Measurements from ENCODE around the gene PLCD1. TPM values are rescaled to one million over a fixed set of nuclear protein-coding genes. Genes with fewer than 3 reads are reported as not detected.

Gene PLCD1
- total and polyA plus RNA-seq, 2 of the 8 experiments (the other 6 are each of a cell fraction or from before 2014, with no cell fraction given) = 15.3 to 19.2 TPM

DNA sequence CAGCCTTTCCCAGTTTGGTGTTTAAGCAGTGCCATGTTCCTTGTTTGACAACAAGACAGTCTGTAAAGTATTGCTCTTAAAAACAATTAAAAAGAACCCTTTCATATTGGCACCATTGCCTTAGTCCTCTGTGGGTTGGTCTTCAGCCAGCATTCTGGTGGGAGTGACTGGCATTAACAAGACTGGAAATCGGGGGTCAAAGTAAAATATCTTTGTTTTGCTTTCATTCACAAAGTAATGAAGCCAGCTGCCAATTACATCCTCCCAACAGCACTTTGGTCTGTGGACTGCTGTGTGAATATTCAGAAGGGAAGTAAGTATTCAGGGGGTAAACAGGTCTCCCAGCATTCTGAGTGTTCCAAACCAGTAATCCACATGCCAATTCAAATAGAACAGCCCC lies 47.1 kb downstream of the PLCD1 start:
- no peak overlapping the region for H2AFZ ChIP-seq (ENCODE audit: low read length)
- H2BK5ac ChIP-seq (ENCODE audit: low read depth, low read length) = no peak overlapping the region
- H2BK20ac ChIP-seq (ENCODE audit: low read length) = no peak overlapping the region
- H4K91ac ChIP-seq (replicated peaks; ENCODE audit: insufficient read length, low read length) = no peak overlapping the region
- H3K9ac ChIP-seq (replicated peaks in 1 of 4; ENCODE audit: extremely low read depth in 1 of 4, low read depth in 3 of 4, low read length in 3 of 4) = no peak overlapping the region
- no peak overlapping the region for H3K4me2 ChIP-seq (ENCODE audit: insufficient read depth in 1 of 2, low read depth in 2 of 2, low read length in 2 of 2)
- no peaks in the 10 kb centered on the region for H4K20me1 ChIP-seq (replicated peaks in 1 of 2; ENCODE audit: control insufficient read depth in 1 of 2, insufficient read depth in 2 of 2, low read length in 2 of 2)
- no peaks in the 10 kb centered on the region for H3K79me2 ChIP-seq (ENCODE audit: control insufficient read depth in 1 of 2, insufficient read depth in 2 of 2, low read length in 2 of 2)
- no peak overlapping the region for H3K4ac ChIP-seq (replicated peaks; ENCODE audit: insufficient read length, low read depth, low read length)
- no peak overlapping the region for H2BK15ac ChIP-seq (ENCODE audit: low read length)
- no peak overlapping the region for H2BK12ac ChIP-seq (ENCODE audit: low read depth, low read length)
- H3K79me1 ChIP-seq (ENCODE audit: low read depth, low read length) = no peaks in the 10 kb centered on the region
- TF ChIP-seq JUND (IDR thresholded peaks at IDR 0.05; ENCODE audit: low read length) = no peak
- TF ChIP-seq PHF8 (conservative IDR thresholded peaks at IDR 0.05; ENCODE audit: low read depth, low read length) = no peak
- no peak for TF ChIP-seq SRF (IDR thresholded peaks at IDR 0.05; ENCODE audit: low read depth, low read length)
- no peak for TF ChIP-seq TEAD4 (IDR thresholded peaks at IDR 0.05; ENCODE audit: low read depth, low read length)
- TF ChIP-seq BCL11A (IDR thresholded peaks at IDR 0.05; ENCODE audit: low read depth in 2 of 2, low read length in 2 of 2) = no peak
- no peak for TF ChIP-seq EZH2 (IDR thresholded peaks at IDR 0.05; ENCODE audit: low read depth, low read length, severe bottlenecking)
- no peak for TF ChIP-seq SP2 (IDR thresholded peaks at IDR 0.05; ENCODE audit: low read length)
- TF ChIP-seq TBP (IDR thresholded peaks at IDR 0.05; ENCODE audit: low read depth, low read length) = no peak
- TF ChIP-seq RBBP5 (IDR thresholded peaks at IDR 0.05; ENCODE audit: borderline replicate concordance, low read depth, low read length) = no peak
- H3K14ac ChIP-seq (ENCODE audit: insufficient read length) = no peak overlapping the region
- H3K18ac ChIP-seq (ENCODE audit: extremely low read depth, low read length) = no peak overlapping the region
- ChIA-PET POLR2A (ENCODE audit: partially characterized antibody) (no interaction called here), CTCF (ENCODE audit: partially characterized antibody) (interaction anchor here (0.7 to 9.0 kb wide), 9 partner anchors 9 to 178 kb away, joined by 3 to 134 read pairs (median 4); no protein-coding TSS in a partner anchor)
- no peaks in the 10 kb centered on the region for H3K27me3 ChIP-seq (replicated peaks in 1 of 4; ENCODE audit: control insufficient read depth in 3 of 4, extremely low read depth in 1 of 4, insufficient read depth in 3 of 4, low read length in 3 of 4)
- DNase-seq (ENCODE audit: low read depth in 1 of 2, low spot score in 2 of 2) = no peak
- H2BK120ac ChIP-seq (replicated peaks; ENCODE audit: low read depth, low read length) = no peak overlapping the region
- H3K23me2 ChIP-seq (ENCODE audit: low read depth, low read length) = no peaks in the 10 kb centered on the region; the same call in 1 of the 2 replicates
- 94% methylated on average over 1 of the region's 1 CpG; no CpG with 5 or more reads in 1 of the 2 experiments for WGBS, 2 experiments (ENCODE audit: extremely low coverage in 1 of 2, insufficient coverage in 1 of 2, insufficient read length in 1 of 2, insufficient replicate concordance in 2 of 2, low coverage in 1 of 2, low lambda C conversion rate in 2 of 2, missing lambda C conversion rate in 1 of 2)
- H3K4me1 ChIP-seq (replicated peaks in 1 of 4; ENCODE audit: control insufficient read depth in 3 of 4, insufficient read depth in 4 of 4, low read length in 3 of 4) = no peaks in the 10 kb centered on the region
- no peak for FAIRE-seq
- no peak overlapping the region for H4K8ac ChIP-seq (ENCODE audit: extremely low read depth, insufficient read depth, low read length)
- no peak overlapping the region for H3K4me3 ChIP-seq (ENCODE audit: extremely low read depth in 1 of 4, insufficient read depth in 2 of 4, low read depth in 3 of 4, low read length in 4 of 4)
- no peak overlapping the region for H3K56ac ChIP-seq (replicated peaks; ENCODE audit: insufficient read length, low read depth, low read length)
- H3K9me3 ChIP-seq (ENCODE audit: insufficient read depth in 2 of 2, low read depth in 1 of 2, low read length in 1 of 2) = no peaks in the 10 kb centered on the region
- H3K23ac ChIP-seq (ENCODE audit: insufficient read length) = no peak overlapping the region
- H3K36me3 ChIP-seq (ENCODE audit: control insufficient read depth in 2 of 4, insufficient read depth in 4 of 4, low read length in 3 of 4) = no peaks in the 10 kb centered on the region
- no peak overlapping the region for H2AK5ac ChIP-seq (ENCODE audit: low read depth, low read length)
- H4K5ac ChIP-seq (ENCODE audit: insufficient read length, low read depth, low read length) = no peak overlapping the region
- H3K27ac ChIP-seq (ENCODE audit: low read depth, low read length) = no peak overlapping the region
